ENCODE measurements around the gene SLC16A2.
A peak's percentile ranks its signal among the peaks of the same experiment; 100 is the strongest.

Gene SLC16A2

DNA sequence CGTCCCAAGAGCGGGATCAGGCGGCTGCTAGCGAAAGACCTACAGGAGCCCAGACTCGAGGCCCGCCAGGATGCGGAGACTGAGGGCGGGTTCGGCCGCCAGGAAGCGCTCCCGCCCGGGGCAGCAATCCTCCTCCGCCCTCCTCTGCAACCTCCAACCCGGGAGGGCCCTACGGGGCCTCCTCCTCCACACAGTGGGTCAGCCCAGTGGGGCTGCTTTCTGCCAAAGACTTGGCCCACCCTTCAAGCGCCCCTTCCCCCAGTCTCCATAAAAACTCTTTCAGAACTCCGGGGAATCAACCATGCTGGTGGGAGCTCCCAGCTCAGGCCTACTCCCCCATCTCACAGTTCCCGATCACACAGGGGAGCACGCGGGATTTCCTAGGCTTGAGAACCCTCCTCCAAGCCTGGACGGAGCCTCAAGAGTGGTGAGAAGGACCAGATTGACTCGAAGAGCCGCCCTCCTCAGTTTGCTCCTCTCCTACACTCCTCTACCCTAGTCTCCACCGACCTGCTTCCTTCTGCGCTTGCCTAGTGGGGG lies 115.6 kb downstream of the SLC16A2 start:
- no peak for DNase-seq (ENCODE audit: low read depth)

DNA sequence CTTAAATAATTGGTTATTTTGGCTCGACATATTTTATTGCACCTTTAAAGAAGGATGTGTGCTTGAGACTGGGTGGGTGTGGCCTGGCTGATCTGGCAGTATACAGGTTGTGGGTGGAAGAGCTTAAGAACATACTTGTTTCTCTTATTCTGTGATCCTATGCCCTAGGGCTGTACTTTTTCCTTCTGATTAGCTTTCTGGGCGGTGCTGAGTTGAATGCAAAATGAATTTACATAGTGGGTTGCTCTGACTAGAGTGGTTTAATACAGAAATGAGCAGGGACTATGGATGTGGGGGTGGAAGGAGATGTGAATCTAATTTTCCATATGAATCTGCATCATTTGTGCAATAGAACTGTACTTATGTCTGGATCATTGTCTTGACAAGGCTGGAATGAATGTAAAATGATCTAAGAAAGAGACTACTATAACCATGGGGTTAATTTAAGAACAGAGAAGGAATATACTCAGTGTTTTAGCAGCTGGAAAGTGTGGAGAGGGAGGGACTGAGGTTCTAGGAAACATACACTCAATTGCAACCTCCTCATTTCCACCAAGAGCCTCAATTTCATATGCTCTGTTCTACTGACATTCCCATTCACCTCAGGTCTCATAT lies 119.4 kb downstream of the SLC16A2 start:
- DNase-seq (ENCODE audit: low read depth): no peak

DNA sequence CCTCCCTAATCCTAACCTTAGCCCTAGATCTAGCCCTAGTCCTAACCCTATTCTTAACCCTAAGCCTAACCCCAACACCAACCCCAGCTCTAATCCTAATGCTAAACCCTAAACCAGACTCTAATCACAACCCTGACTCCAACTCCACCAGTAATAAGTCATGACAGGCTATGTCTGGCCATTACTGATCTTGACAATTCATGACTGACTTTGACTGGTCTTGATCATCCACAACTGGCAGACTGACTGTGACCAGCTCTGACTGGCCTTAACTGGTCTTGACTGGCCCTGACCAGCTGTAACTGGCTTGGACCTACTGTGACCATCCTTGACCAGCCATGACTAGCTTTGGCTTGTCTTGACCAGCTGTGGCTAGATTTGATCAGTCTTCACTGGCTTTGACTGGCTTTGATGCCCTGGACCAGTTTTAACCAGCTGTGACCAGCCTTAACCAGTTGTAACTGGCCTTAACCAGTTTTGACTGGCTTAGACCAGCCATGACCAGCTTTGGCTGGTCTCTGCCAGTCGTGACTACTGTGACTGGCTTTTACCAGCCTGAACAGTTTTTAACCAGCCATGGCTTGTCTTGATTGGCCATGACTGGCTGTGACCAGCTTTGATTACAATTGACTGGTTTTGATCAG lies 124.7 kb downstream of the SLC16A2 start:
- no peak for DNase-seq (ENCODE audit: low read depth)

DNA sequence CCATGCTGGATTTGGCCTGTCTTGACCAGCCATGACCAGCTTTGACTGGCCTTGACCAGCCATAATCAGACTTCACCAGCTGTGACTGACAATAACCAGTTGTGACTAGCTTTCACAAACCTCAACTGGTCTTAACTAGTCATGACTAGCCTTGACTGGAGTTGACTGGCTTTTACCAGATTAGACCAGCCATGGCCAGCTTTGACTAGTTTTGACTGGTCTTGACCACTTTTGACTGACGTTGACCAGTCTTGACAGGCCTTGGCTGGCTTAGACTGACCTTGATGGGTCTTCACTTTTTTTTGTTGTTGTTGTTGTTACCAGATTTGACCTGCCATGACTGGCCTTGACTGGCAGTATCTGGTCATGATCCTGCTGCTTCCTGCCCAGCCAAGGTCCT lies 125.7 kb downstream of the SLC16A2 start:
- no peak for DNase-seq (ENCODE audit: low read depth)

DNA sequence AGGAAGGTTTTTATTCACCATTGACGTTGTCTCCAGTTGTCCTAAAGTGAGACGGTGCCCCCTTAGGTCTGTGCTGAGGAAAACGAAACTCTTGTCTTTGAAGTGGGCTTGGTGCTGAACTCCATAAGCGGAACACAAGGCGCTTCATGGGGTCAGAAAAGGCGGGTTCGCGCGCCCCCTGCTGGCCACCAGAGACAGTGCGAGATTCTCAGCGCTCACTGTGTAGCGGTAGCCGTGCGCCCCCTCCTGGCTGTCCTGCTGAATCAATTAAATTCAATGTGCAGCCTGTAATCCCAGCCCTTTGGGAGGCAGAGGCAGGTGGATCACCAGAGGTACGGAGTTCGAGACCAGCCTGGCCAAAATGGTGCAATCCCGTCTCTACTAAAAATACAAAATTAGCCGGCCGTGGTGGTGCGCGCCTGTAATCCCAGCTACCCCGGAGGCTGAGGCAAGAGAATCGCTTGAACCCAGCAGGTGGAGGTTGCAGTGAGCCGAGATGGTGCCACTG lies 129.1 kb downstream of the SLC16A2 start:
- DNase-seq (ENCODE audit: low read depth): peak; percentile 69

DNA sequence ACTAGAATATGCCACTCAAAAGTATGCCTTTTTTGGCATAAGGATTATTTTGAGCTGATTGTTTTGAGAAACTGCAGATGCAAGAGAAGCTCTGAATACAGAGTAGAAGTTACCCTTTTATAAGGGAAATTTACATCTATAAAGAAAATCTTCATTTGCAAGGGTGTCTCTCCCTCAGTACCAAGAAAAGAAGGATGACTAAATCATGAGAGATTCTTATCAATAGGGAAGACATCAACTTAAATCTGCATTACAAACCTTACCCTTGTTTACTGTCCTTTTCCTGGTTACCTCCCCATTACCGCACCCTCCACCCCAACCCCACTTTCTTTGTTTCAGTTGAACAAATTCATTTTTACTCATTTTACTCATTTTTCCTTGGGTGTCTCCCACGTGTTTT lies 130.6 kb downstream of the SLC16A2 start:
- DNase-seq (ENCODE audit: low read depth): no peak

DNA sequence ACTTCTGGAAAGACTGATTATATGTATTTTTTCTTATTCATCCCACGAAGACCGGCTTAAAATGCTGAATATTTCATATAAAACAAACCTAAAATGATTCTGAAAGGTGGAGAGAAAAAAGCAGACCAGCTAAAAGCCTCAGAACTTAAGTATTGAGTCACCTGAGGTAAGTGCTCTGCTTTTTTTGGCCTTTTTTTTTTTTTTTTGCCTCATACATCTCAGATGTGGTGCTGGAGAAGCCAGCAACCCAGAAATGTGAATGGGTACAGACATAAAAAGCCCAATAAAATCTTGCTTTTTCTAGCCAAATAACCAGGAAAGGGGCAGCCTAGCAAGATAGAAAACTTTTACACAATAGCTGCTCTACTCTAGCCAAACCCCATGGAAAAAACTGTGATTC lies 136.1 kb downstream of the SLC16A2 start:
- no peak for DNase-seq (ENCODE audit: low read depth)

DNA sequence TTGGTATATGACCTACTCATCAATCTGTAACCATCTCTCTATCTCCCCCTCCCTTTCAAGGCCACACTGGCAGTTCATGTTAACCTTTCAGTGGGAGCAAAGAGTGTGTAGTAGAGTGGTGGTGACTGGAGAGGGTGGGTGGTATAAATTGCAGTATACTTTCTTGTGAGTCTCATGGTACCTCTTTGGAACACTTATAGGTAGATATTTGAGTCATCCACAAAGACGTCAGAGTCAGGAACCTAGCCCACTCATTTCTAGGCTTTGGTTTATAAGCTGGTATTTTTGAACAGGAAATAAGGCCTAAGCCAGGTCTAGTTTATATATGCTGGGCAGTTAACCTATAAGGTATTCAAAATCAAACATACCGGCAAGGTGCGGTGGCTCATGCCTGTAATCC lies 156.8 kb downstream of the SLC16A2 start:
- no peak for DNase-seq (ENCODE audit: low read depth)

DNA sequence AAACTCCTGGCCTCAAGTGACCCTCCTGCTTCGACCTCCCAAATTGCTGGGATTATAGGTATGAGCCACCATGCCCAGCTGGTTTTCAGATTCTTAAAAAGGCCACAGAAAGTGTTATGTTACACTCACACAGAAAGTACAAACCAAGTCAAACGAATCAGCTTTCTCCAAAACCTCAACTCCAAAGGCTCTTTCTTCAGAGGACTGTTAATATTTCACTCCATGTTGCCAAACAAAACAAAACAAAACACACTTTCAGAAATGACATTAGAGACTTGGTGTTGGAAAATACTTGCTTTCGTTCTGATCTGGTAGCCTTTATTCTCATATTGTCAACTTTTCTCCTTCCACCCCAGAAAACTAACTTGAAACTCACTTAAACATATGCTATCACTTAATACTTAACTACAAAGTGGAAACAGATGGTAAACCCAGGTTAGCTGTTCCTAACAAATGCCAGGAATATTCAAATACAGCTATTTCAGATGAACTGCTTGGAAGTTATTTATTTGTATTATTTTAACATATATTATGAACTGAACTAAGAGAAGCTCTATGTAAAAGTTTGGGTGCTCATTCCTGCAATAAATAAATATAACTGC lies 158.4 kb downstream of the SLC16A2 start:
- no peak for DNase-seq (ENCODE audit: low read depth)
